ENCODE results near the gene CRELD2.

DNA sequence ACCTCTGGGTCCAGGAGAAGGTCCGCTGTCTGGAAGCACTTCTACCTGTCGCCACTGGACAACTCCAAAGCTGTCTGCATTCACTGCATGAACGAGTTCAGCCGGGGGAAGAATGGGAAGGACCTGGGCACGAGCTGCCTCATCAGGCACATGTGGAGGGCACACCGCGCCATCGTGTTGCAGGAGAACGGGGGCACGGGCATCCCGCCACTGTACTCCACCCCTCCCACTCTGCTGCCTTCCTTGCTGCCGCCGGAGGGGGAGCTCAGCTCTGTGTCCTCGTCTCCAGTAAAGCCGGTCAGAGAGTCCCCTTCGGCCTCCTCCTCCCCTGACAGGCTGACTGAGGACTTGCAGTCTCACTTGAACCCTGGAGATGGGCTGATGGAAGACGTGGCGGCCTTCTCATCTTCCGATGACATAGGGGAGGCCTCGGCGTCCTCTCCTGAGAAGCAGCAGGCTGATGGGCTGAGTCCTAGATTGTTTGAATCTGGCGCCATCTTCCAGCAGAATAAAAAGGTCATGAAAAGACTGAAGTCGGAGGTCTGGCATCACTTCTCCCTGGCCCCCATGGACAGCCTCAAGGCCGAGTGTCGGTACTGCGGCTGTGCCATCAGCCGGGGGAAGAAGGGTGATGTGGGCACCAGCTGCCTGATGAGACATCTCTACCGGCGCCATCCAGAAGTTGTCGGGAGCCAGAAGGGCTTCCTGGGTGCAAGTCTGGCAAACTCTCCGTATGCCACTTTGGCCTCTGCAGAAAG is 33.8 kb upstream of the CRELD2 start:
- TF ChIP-seq, protein P1, sequence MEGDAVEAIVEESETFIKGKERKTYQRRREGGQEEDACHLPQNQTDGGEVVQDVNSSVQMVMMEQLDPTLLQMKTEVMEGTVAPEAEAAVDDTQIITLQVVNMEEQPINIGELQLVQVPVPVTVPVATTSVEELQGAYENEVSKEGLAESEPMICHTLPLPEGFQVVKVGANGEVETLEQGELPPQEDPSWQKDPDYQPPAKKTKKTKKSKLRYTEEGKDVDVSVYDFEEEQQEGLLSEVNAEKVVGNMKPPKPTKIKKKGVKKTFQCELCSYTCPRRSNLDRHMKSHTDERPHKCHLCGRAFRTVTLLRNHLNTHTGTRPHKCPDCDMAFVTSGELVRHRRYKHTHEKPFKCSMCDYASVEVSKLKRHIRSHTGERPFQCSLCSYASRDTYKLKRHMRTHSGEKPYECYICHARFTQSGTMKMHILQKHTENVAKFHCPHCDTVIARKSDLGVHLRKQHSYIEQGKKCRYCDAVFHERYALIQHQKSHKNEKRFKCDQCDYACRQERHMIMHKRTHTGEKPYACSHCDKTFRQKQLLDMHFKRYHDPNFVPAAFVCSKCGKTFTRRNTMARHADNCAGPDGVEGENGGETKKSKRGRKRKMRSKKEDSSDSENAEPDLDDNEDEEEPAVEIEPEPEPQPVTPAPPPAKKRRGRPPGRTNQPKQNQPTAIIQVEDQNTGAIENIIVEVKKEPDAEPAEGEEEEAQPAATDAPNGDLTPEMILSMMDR (IDR thresholded peaks at IDR 0.05): no peak
- no peak for TF ChIP-seq EP300 (IDR thresholded peaks at IDR 0.05)

Data from tibial nerve (tissue), 4 donors.